ENCODE measurements around the gene ADRA2B.

The ADRA2B gene

GRCh38 chr2:96136129-96136720 is 19.9 kb upstream of the ADRA2B start:
- no peak for DNase-seq

- no peak for DNase-seq
Observed at GRCh38 chr2:96135621-96136020, 19.2 kb upstream of the ADRA2B start.

GRCh38 chr2:96135171-96135570 is 18.8 kb upstream of the ADRA2B start:
- DNase-seq = no peak

- DNase-seq = no peak
Observed at GRCh38 chr2:96134421-96134820, 18.1 kb upstream of the ADRA2B start.

GRCh38 chr2:96131813-96132745 is 15.7 kb upstream of the ADRA2B start:
- DNase-seq = no peak

- peak; percentile 66 to 69 for DNase-seq
Observed at GRCh38 chr2:96131152-96131812, 14.9 kb upstream of the ADRA2B start.

GRCh38 chr2:96130483-96130882 is 14.1 kb upstream of the ADRA2B start:
- DNase-seq = no peak

GRCh38 chr2:96129528-96130120 is 13.3 kb upstream of the ADRA2B start:
- no peak for DNase-seq

- no peak for DNase-seq
Observed at GRCh38 chr2:96128456-96128855, 12.1 kb upstream of the ADRA2B start.

- DNase-seq = no peak
Observed at GRCh38 chr2:96124406-96125265, 8.3 kb upstream of the ADRA2B start.

- no peak for DNase-seq
Observed at GRCh38 chr2:96123936-96124335, 7.6 kb upstream of the ADRA2B start.

- DNase-seq = no peak
Observed at GRCh38 chr2:96123290-96123689, 6.9 kb upstream of the ADRA2B start.

GRCh38 chr2:96122391-96122790 is 6.0 kb upstream of the ADRA2B start:
- DNase-seq = no peak

GRCh38 chr2:96121414-96121813 is 5.0 kb upstream of the ADRA2B start:
- no peak for DNase-seq

GRCh38 chr2:96120991-96121390 is 4.6 kb upstream of the ADRA2B start:
- DNase-seq = no peak

GRCh38 chr2:96120091-96120720 is 3.8 kb upstream of the ADRA2B start:
- DNase-seq = no peak

GRCh38 chr2:96119389-96119751 is 3.0 kb upstream of the ADRA2B start:
- DNase-seq = no peak

- no peak for DNase-seq
Observed at GRCh38 chr2:96118698-96119388, 2.5 kb upstream of the ADRA2B start.

GRCh38 chr2:96117701-96118588 is 1.6 kb upstream of the ADRA2B start:
- DNase-seq = no peak

GRCh38 chr2:96116879-96117533 is 635 bp upstream of the ADRA2B start:
- DNase-seq = peak; percentile 79 to 84

All from activated T-cell treated with anti-CD3 and anti-CD28 coated beads, Interleukin-2, amount 50 U/mL, for 48 hours (primary cell).